ENCODE data around the gene IL4R.

DNA sequence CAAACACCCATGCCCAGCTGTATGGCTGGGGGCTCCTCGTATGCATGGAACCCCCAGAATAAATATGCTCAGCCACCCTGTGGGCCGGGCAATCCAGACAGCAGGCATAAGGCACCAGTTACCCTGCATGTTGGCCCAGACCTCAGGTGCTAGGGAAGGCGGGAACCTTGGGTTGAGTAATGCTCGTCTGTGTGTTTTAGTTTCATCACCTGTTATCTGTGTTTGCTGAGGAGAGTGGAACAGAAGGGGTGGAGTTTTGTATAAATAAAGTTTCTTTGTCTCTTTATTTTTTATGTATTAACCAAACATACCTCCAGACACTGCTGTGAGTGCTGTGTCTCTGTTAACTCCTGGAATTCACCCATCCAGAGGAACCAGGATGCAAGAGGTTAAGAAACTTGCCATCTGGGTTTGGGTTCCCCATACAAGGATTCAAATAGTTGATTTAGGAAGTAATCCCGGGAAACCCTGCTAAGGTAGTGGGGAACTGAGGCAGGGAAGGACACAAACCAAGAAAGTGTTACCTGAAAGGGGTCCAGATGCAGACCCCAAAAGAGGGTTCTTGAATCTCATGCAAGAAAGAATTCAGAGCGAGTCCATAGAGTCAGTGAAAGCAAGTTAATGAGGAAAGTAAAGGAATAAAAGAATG is 50.8 kb downstream of the IL4R start:
- TF ChIP-seq POLR2AphosphoS5 (IDR thresholded peaks at IDR 0.05; ENCODE audit: low read depth, low read length) = no peak
- no peak for TF ChIP-seq SAP30 (IDR thresholded peaks at IDR 0.05; ENCODE audit: insufficient read depth, insufficient replicate concordance, low read length)
- TF ChIP-seq TAF1 (IDR thresholded peaks at IDR 0.05; ENCODE audit: low read depth, low read length) = no peak

All from H1 (cell line).